Activated CD8-positive, alpha-beta memory T cell treated with anti-CD3 and anti-CD28 coated beads for 4 hours (primary cell): ENCODE data around the gene PEX10.

Experiments used
- DNase-seq, 2 donors: peaks; one replicate each; pipeline ENCODE4 v3.0.0-alpha.2; 2020; ENCODE audit warnings: low read depth in 2 of 2

PEX10 gene

DNA sequence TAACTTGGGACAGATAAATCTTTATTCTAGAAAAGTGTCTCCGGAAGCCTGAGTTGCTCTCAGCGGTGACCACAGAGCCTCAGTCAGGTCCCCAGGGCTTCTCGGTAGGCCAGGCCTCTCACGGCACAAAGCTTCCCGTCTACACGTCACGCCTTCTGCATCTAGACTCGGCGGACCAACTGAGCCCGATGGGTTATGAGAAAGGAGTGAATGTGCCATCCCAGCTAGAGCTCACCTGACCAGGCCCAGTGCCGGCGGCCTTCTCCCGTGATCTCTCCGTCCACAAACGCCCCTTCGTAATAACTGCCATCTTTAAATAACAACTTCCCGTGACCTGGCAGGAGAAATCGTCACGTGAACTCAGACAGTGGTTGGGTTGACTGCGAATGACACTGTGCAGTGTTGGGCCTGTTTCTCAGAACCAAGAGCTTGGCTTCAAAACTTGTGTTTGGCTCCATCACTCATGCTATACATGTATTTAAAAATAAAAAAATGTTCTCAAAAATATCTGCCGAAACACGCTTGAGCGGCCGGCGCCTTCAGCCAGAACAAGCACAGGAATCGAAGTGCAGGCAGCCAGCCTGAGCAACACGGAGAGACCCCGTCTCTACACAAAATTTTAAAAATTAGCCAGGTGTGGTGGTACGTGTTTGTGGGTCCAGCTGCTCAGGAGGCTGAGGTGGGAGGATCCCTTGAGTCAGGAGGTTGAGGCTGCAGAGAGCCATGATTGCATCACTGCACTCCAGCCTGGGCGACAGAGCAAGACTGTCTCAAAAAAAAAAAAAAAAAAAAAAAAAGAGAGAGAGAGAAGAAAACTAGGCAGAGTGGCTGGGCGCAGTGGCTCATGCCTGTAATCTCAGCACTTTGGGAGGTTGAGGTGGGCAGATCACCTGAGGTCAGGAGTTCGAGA lies 24.1 kb downstream of the PEX10 start:
- DNase-seq, result no peak

DNA sequence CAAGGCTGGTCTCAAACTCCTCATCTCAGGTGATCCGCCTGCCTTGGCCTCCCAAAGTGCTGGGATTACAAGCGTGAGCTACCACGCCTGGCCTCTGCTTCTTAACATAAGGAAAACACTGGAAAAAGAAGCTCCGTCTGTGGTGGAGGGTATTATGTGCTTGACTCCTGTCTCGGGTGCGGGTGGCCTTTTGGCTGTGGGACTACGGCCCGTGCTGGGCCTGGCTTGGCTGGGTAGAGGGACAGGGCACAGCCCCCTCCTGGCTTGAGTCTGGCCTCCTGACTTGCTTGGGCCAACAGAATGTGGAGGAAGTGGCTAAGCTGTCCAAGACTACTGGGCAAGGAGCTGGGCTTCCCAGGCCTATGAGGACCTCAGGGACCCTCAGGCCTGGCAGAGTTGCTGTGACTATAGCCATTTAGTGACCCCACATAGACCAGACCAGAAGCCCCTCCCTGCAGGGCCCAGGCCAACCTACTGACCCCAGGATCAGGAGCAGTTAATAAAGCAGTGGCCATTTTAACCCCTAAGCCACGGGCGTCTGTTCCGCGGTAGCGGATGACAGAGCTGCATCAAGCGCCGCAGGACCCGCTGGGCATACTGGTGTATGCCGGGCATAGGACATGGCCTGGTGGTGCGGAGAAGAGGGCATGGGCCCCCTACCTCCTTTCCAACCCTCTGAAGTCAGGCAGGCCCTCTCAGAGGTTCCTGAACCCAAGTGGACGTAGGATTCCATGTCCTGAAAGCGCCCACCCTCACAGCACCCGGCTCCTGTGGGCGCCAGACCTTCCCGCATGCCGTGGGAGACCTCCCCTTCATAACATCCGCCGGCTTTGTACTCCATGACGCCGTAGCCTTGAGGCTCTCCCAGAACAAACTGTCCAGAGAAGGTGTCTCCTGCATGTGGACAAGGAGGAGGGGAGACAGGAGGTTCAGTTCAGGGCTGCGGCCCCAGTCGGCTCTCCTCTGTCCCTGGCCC lies 25.4 kb downstream of the PEX10 start:
- DNase-seq, result no peak

DNA sequence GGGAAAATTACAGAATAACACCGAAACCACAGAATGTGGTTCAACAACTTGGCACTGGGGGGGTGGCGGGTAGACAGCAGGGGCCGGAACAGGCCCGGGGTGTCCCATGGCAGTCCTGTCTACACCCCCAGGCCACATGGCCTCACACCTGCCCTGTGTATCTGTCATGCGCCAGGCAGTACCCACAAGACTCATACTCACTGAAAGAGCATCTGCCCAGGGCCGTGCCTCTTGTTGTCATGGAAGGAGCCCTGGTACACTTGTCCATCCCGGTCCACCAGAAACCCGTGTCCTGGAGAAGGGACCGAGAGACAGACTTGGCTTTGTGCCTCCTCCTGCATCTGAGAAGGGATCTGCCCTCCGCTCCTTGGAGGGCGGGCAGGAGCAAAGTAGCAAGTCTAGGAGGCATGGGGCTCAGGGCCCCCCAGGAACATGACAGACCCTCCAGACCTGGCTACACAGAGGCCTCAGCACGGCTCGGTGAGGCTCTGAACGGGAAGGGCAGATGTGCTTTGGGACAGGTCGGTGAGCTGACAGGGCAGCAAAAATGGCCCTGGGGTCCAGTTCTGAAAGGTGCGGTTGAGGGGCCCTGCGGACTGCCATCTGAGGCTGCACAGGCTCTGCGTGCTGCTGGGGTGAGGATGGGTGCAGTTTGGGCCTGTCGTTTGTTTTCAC lies 26.6 kb downstream of the PEX10 start:
- no peak for DNase-seq

- no peak for DNase-seq
Observed at GRCh38 chr1:2384941-2385481, 27.4 kb downstream of the PEX10 start.

DNA sequence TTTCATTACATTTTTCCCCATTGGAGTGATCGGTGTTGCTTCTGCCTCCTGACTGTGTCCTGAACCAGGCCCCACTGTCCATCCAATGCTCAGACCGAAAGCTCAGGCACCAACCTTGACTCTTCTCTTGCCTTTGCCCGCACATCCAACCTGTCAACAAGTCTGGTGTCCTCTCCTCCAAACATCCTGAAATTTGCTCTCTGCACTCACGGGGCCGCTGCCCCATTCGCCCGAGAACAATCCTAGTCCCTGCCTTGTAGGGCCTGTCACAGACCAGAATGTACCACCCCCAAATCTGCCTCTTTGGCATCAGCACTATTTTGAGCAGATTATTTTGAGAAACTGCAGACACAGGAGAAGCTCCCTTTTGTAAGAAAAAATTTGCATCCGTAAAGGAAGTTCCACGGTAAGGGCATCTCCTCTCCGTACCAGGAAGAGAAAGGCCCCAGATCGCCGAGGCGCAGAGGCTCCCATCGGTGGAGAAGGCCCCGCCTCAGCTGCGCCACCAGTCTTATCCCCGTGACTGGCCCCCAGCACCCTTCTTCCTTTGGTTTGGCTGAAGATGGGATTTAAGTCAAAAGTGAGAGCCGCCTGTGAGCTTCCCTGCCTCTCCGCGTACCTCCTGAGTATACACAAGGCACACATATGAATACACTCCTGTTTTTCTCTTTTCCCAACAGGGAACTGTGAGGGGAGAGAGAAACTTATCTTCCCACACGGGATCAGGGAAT lies 28.1 kb downstream of the PEX10 start:
- no peak for DNase-seq

GRCh38 chr1:2383576-2383975 lies 28.8 kb downstream of the PEX10 start:
- no peak for DNase-seq

GRCh38 chr1:2382621-2383361 lies 29.6 kb downstream of the PEX10 start:
- DNase-seq, result no peak

GRCh38 chr1:2381741-2382620 lies 30.4 kb downstream of the PEX10 start:
- peak; percentile 38 to 43 for DNase-seq

GRCh38 chr1:2380816-2381591 lies 31.4 kb downstream of the PEX10 start:
- no peak for DNase-seq

GRCh38 chr1:2379733-2380404 lies 32.5 kb downstream of the PEX10 start:
- no peak for DNase-seq

DNA sequence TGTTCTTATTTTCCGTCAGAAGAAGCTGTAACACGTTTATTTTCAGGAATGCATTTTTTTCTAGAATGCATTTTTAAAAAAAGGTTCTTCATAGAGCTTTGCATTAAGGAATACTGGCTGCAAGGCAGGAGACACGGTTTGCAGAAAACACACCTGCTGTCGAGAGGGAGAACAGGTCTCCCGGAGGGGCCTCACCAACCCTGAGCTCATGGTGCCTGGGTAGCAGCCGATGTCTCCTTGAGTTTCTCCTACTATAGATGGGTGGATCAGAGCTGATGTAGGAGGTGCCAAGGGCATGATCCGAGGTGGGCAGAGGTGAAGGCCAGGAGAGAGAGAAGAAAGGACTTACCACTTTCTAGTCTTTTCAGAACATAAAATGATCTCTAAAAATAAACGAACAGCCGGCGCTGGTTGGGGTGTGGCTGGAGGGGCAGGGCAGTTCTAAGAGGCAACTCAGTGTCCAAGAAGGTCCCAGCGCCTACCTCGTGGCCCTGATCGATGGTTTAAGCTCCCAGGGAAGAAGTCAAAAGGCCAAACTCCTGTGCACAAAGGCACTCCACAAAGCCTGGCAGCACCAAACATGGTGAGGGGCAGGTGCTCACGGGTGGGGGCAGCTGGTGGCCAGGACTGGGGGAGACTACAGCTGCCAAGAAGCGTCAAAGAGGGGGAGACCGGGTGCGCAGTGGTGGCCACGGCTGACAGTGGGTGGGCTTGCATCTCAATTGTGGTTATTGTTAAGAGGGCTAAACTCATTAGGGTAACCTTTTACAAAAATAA lies 33.2 kb downstream of the PEX10 start:
- no peak for DNase-seq

- no peak for DNase-seq
Observed at GRCh38 chr1:2378441-2378851, 33.9 kb downstream of the PEX10 start.

DNA sequence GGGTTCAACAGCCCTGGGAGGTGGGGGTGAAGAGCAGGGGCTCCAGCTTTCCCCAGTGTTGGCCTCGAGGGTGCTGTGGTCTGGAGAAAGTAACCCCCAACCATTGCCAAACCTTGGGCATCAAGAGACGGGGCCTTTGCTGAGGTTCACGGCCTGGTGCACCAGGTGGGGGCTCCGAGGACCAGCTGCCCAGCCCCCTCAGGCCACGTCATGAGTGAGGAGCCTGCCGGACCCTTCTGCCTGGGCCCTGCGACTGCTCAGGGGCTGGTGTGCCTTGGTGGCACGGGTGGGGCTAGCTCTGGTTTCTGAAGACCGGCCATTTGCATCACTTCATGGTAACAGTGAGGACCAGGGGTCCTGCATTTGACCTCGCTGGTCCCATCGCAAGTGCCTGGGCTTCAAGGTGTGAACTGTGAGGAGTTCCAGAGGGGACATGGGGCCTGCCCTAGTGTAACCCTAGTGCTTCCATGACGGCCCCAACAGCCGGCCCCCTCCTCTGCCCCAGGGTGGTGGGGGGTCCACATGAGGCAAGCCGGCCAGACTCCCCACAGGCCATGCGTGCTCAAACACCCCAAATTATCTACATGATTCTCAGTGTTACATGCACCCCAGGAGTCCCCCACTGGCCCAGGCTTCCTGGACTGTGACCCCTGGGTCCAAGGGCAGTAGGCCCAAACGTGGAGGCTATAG lies 34.5 kb downstream of the PEX10 start:
- DNase-seq, result no peak

- DNase-seq, result no peak
Observed at GRCh38 chr1:2376931-2377672, 35.3 kb downstream of the PEX10 start.

- DNase-seq, result no peak
Observed at GRCh38 chr1:2376261-2376741, 36.1 kb downstream of the PEX10 start.

GRCh38 chr1:2375923-2376260 lies 36.5 kb downstream of the PEX10 start:
- no peak for DNase-seq
